IMR-90 (cell line): ENCODE data around the gene UGT3A1.

Experiments
- CEBPB ChIP-seq: IDR thresholded peaks from 2 replicates; pipeline ENCODE4 v1.6.1; 2012; ENCODE audit warnings: low read depth, low read length, improper control_type of control experiment
- CTCF ChIP-seq: conservative IDR thresholded peaks from 2 replicates; pipeline ENCODE4 v1.5.1; 2012; ENCODE audit warnings: mild to moderate bottlenecking, low read depth, low read length, improper control_type of control experiment
- MAZ ChIP-seq: IDR thresholded peaks from 2 replicates; pipeline ENCODE4 v1.6.1; 2012; ENCODE audit warnings: low read depth, mild to moderate bottlenecking, low read length, improper control_type of control experiment, moderate library complexity, borderline replicate concordance
- POLR2A ChIP-seq: IDR thresholded peaks from 2 replicates; pipeline ENCODE4 v1.6.1; 2012; ENCODE audit warnings: mild to moderate bottlenecking, low read depth, low read length
- RAD21 ChIP-seq: IDR thresholded peaks from 2 replicates; pipeline ENCODE4 v1.6.1; 2012; ENCODE audit warnings: low read length, improper control_type of control experiment
- RFX5 ChIP-seq: IDR thresholded peaks from 2 replicates; pipeline ENCODE4 v1.8.0; 2012; ENCODE audit warnings: low read depth, mild to moderate bottlenecking, low read length, moderate library complexity
- USF2 ChIP-seq: fragments of 150-350 bp; IDR thresholded peaks from 2 replicates; pipeline ENCODE4 v1.6.1; 2017; ENCODE audit warnings: mild to moderate bottlenecking, antibody characterized with exemption, low read length, low read depth

- no peak for TF ChIP-seq CTCF
- TF ChIP-seq POLR2A = no peak
- TF ChIP-seq RAD21 = no peak
- no peak for TF ChIP-seq RFX5
- TF ChIP-seq CEBPB = no peak
- TF ChIP-seq USF2 = no peak
- TF ChIP-seq MAZ = no peak
Observed at GRCh38 chr5:35902046-35902672, 89.0 kb downstream of the UGT3A1 start.
